ENCODE measurements around the gene PRDX2. TPM values are rescaled to one million over a fixed set of nuclear protein-coding genes. Genes with fewer than 3 reads are reported as not detected.
A peak's percentile ranks its signal among the peaks of the same experiment; 100 is the strongest.

The PRDX2 gene
- total and polyA plus RNA-seq, 2 of the 4 experiments (the other 2 are of a cell fraction), result 371 to 378 TPM

- no peak overlapping the region for H2AFZ ChIP-seq (replicated peaks; ENCODE audit: low read length, poor library complexity)
- in situ Hi-C loops (cut with MboI; ENCODE audit: low sequenced_read_pairs) (loop anchor here (5.0 kb wide), 1 partner anchor 33 kb away; no protein-coding TSS in a partner anchor), intact Hi-C loops (cut with micrococcal nuclease) (no loop called here), dilution Hi-C loops (cut with HindIII; ENCODE audit: low sequenced_read_pairs, unreplicated experiment) (no loop called here)
- DNase-seq, result no peak
- H3K4me3 ChIP-seq (ENCODE audit: insufficient read depth, low read depth, low read length), result peak overlapping the region; percentile 90
- no peak overlapping the region for H2BK20ac ChIP-seq (ENCODE audit: low read depth, low read length)
- H3K79me1 ChIP-seq (ENCODE audit: low read depth in 1 of 2, low read length in 2 of 2), result peaks cover 4 to 22% of the 10 kb centered on the region in 2 experiments; a peak in 3 of 4 replicates
- H3K9me1 ChIP-seq (ENCODE audit: insufficient read depth, low read length), result no peaks in the 10 kb centered on the region
- H4K91ac ChIP-seq (ENCODE audit: insufficient read depth, low read depth, low read length), result no peak overlapping the region
- ChIA-PET CTCF (interaction anchor here (0.6 to 1.0 kb wide), 3 partner anchors 34 to 1371 kb away, joined by 3 read pairs; no protein-coding TSS in a partner anchor), POLR2A (ENCODE audit: unreplicated experiment) (interaction anchor here (0.6 to 0.8 kb wide), 2 partner anchors 9 to 37 kb away, joined by 3 to 8 read pairs; partner anchors contain the start of gene JUNB)
- no peak overlapping the region for H3K56ac ChIP-seq (ENCODE audit: extremely low read depth, insufficient read depth, low read length)
- peak overlapping the region; percentile 88 for H2AK9ac ChIP-seq (replicated peaks; ENCODE audit: low read depth, low read length, poor library complexity)
- H3K14ac ChIP-seq (replicated peaks; ENCODE audit: low read depth, low read length), result no peak overlapping the region
- peak overlapping the region; percentile 92 for H3K4me2 ChIP-seq (ENCODE audit: low read depth, low read length)
- no peak overlapping the region for H3K4ac ChIP-seq (ENCODE audit: low read depth, low read length)
- no CpG with 5 or more reads among the region's 1 CpG for WGBS, 2 experiments (ENCODE audit: extremely low coverage in 2 of 2, insufficient read length in 1 of 2)
- 0 out of 2 replicates have a peak overlapping the region, but pooled peaks have one; percentile 95 for H3K9ac ChIP-seq (ENCODE audit: low read depth, low read length)
- no peaks in the 10 kb centered on the region for H4K20me1 ChIP-seq (ENCODE audit: insufficient read depth, low read length)
- no peaks in the 10 kb centered on the region for H3K27me3 ChIP-seq (ENCODE audit: control insufficient read depth, insufficient read depth, low read length)
- no peak overlapping the region for H2BK15ac ChIP-seq (ENCODE audit: low read depth, low read length)
- peak overlapping the region; percentile 94 for H3K23ac ChIP-seq (ENCODE audit: low read depth, low read length)
- H2BK5ac ChIP-seq (ENCODE audit: low read depth, low read length, poor library complexity, severe bottlenecking), result no peak overlapping the region
- no TSS peak for BruUV-seq (replicated peaks)
- TF ChIP-seq MXI1 (IDR thresholded peaks at IDR 0.05; ENCODE audit: borderline replicate concordance, low read depth, low read length), result no peak
- TF ChIP-seq MAFK (IDR thresholded peaks at IDR 0.05; ENCODE audit: low read depth, low read length), result no peak
- no peak for TF ChIP-seq RCOR1 (IDR thresholded peaks at IDR 0.05; ENCODE audit: insufficient replicate concordance, low read length)
- no peak for TF ChIP-seq RFX5 (IDR thresholded peaks at IDR 0.05; ENCODE audit: low read depth, low read length)
- TF ChIP-seq, protein P1, sequence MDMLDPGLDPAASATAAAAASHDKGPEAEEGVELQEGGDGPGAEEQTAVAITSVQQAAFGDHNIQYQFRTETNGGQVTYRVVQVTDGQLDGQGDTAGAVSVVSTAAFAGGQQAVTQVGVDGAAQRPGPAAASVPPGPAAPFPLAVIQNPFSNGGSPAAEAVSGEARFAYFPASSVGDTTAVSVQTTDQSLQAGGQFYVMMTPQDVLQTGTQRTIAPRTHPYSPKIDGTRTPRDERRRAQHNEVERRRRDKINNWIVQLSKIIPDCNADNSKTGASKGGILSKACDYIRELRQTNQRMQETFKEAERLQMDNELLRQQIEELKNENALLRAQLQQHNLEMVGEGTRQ (IDR thresholded peaks at IDR 0.05; ENCODE audit: low read depth, low read length), result no peak
- no peak for TF ChIP-seq NFE2L2 (IDR thresholded peaks at IDR 0.05; ENCODE audit: low read depth, low read length)
- no peak for ATAC-seq (ENCODE audit: low read depth)
- no peak overlapping the region for H2AK5ac ChIP-seq (ENCODE audit: low read depth, low read length)
- H4K8ac ChIP-seq (ENCODE audit: low read depth in 2 of 2, low read length in 2 of 2), result no peak overlapping the region
- no peak overlapping the region for H3K27ac ChIP-seq (ENCODE audit: insufficient read depth, low read length)
- H3K9me3 ChIP-seq (ENCODE audit: control insufficient read depth, insufficient read depth, low read length), result no peaks in the 10 kb centered on the region
- peaks cover 6% of the 10 kb centered on the region for H3K4me1 ChIP-seq (ENCODE audit: control insufficient read depth, insufficient read depth, low read length)
- H4K5ac ChIP-seq (ENCODE audit: low read depth, low read length), result no peak overlapping the region
- no peak overlapping the region for H2BK120ac ChIP-seq (ENCODE audit: low read depth, low read length)
- H3K18ac ChIP-seq (ENCODE audit: low read depth, low read length), result no peak overlapping the region
- peaks cover 9% of the 10 kb centered on the region for H3K36me3 ChIP-seq (ENCODE audit: control insufficient read depth, insufficient read depth, low read length)
Observed at GRCh38 chr19:12800466-12800770, 1.2 kb downstream of the PRDX2 start.
